Measurements from ENCODE around the gene TRPM8. TPM values are rescaled to one million over a fixed set of nuclear protein-coding genes. Genes with fewer than 3 reads are reported as not detected.
A peak's percentile ranks its signal among the peaks of the same experiment; 100 is the strongest.

The TRPM8 gene
- total RNA-seq, 1 donor: 0.63 TPM

GRCh38 chr2:233922471-233922870 is 5.3 kb downstream of the TRPM8 start:
- DNase-seq (ENCODE audit: low read depth): no peak
- no peak for TF ChIP-seq CTCF (IDR thresholded peaks at IDR 0.05; ENCODE audit: insufficient read depth, low read length)
- H3K4me3 ChIP-seq (ENCODE audit: low read depth, low read length): no peak overlapping the region

GRCh38 chr2:233925402-233925801 is 8.2 kb downstream of the TRPM8 start:
- TF ChIP-seq CTCF (IDR thresholded peaks at IDR 0.05; ENCODE audit: insufficient read depth, low read length): no peak
- no peak for DNase-seq (ENCODE audit: low read depth)
- H3K4me3 ChIP-seq (ENCODE audit: low read depth, low read length): no peak overlapping the region

DNA sequence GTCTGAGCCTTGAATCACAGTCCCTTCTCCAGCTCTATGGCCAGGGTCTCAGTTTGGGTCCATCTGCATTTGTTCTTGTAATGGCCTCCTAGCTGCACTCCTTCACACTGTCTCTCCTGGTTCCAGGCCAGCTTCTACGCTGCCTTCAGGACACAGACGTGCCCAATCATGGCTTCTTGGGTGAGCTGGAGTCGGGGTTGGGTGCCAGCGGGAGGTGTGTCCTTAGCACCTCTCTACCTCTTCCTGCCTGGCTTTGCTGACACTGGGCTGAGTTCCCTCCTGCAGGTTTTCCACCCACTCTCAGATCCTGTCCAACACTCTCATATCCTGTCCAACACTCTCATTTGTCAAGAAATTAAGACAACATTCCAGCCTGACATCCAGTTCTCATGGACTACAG is 9.6 kb downstream of the TRPM8 start:
- TF ChIP-seq CTCF (IDR thresholded peaks at IDR 0.05; ENCODE audit: insufficient read depth, low read length): no peak
- H3K4me3 ChIP-seq (ENCODE audit: low read depth, low read length): no peak overlapping the region
- peak; percentile 8 for DNase-seq (ENCODE audit: low read depth)

DNA sequence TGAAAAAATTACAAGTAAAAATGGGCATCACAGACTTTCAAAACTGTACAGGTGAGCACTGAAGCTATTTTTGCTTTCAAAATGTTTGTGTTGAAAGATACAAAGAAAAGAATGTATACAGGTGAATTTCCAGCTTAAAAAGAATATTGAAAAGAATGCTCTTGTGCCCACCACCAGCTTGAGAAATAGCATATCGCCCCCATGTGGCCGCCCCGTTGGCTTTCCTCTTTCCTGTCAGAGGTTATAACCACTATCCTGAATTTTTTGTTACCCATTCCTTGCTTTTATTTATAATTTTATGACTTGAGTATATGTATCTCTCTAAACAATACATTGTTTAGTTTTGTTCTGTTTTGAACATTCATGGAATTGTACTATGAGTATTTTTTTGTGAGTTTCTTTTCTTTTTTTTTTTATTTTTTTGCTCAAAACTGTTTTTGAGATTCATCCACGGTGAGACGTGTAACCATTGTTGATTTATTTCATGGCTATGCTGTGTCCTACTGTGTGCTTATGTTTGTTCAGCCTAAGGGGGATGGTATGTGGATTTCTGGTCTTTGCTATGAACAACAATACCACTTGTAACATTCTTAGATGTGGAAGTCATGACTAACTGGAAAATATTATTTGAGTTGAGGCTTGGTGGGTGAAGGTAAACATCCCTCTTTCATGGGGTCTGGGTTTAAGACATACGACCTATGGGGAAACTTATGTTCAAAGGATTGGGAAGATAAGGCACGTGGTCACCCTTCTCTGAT is 11.6 kb downstream of the TRPM8 start:
- peak; percentile 39 for DNase-seq (ENCODE audit: low read depth)
- TF ChIP-seq CTCF (IDR thresholded peaks at IDR 0.05; ENCODE audit: insufficient read depth, low read length): peak; percentile 60
- no peak overlapping the region for H3K4me3 ChIP-seq (ENCODE audit: low read depth, low read length)

DNA sequence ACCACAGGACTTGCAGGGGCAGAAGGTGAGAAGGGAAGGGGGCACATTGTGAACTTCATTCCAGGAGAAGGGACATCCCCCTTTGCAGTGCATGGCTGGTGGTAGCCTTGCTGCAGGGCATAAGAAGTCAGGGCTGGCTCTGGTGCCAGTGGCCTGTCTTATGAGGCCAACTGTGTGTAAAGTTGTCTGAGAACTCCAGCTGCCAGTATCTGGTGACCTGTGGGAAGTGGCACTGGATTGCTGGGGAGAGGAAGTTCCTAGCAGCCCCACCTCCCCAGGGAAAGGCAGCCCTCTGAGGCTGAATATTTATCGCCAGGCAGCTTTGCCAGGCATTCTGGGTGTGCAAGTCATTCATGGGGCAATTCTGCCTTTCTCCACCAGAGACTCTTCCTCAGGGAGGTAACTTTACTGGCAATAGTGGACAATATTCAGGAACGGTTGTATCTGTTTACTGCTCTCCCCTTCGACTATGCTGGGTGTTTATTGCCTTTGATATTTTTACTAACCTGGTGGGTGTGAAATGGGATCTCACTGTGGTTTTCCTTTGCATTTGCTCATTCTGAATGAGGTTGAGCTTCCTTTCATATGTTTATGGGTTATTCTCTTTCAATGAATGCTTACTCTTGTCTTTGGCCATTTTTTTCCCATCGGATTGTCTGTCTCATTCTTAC is 12.3 kb downstream of the TRPM8 start:
- DNase-seq (ENCODE audit: low read depth): no peak
- H3K4me3 ChIP-seq (ENCODE audit: low read depth, low read length): no peak overlapping the region
- TF ChIP-seq CTCF (IDR thresholded peaks at IDR 0.05; ENCODE audit: insufficient read depth, low read length): no peak

- H3K4me3 ChIP-seq (ENCODE audit: low read depth, low read length): no peak overlapping the region
- no peak for DNase-seq (ENCODE audit: low read depth)
- TF ChIP-seq CTCF (IDR thresholded peaks at IDR 0.05; ENCODE audit: insufficient read depth, low read length): no peak
These were observed 17.4 kb downstream of the TRPM8 start for GRCh38 chr2:233934524-233934923.
